ENCODE measurements around the gene SLC8A1. TPM values are rescaled to one million over a fixed set of nuclear protein-coding genes. Genes with fewer than 3 reads are reported as not detected.

Gene SLC8A1
- 6.0 TPM for total RNA-seq

GRCh38 chr2:40451918-40452605 is at the start of gene SLC8A1:
SLC8A1 (minus strand) TSS chr2:40452090.
- DNase-seq (ENCODE audit: low spot score) (no peak), ATAC-seq (peak; percentile 60)

- ATAC-seq (no peak), DNase-seq (ENCODE audit: low spot score) (no peak)
These were observed 47.5 kb upstream of the SLC8A1 start for GRCh38 chr2:40499437-40499836.

- ATAC-seq = no peak
- no peak for DNase-seq (ENCODE audit: low spot score)
These were observed 45.5 kb upstream of the SLC8A1 start for GRCh38 chr2:40497251-40497859.

- no peak for ATAC-seq
These were observed 37.7 kb upstream of the SLC8A1 start for GRCh38 chr2:40489678-40489960.

GRCh38 chr2:40488927-40489677 is 37.2 kb upstream of the SLC8A1 start:
- DNase-seq (ENCODE audit: low spot score) (no peak), ATAC-seq (peak; percentile 80)

More at GRCh38 chr2:40489678-40489960, 37.7 kb upstream of the SLC8A1 start:
- no peak for DNase-seq (ENCODE audit: low spot score)

GRCh38 chr2:40488101-40488601 is 36.3 kb upstream of the SLC8A1 start:
- no peak for DNase-seq (ENCODE audit: low spot score)
- peak; percentile 27 for ATAC-seq

- no peak for DNase-seq (ENCODE audit: low spot score)
- ATAC-seq = peak; percentile 23
These were observed 35.7 kb upstream of the SLC8A1 start for GRCh38 chr2:40487602-40488001.

- DNase-seq (ENCODE audit: low spot score) (no peak), ATAC-seq (no peak)
These were observed 34.0 kb upstream of the SLC8A1 start for GRCh38 chr2:40485854-40486253.

GRCh38 chr2:40485318-40485717 is 33.4 kb upstream of the SLC8A1 start:
- ATAC-seq = no peak

GRCh38 chr2:40483549-40484243 is 31.8 kb upstream of the SLC8A1 start:
- ATAC-seq = no peak

More at GRCh38 chr2:40485318-40485717, 33.4 kb upstream of the SLC8A1 start:
- no peak for DNase-seq (ENCODE audit: low spot score)

GRCh38 chr2:40480596-40480995 is 28.7 kb upstream of the SLC8A1 start:
- ATAC-seq = no peak
- no peak for DNase-seq (ENCODE audit: low spot score)

More at GRCh38 chr2:40483549-40484243, 31.8 kb upstream of the SLC8A1 start:
- no peak for DNase-seq (ENCODE audit: low spot score)

- DNase-seq (ENCODE audit: low spot score) (no peak), ATAC-seq (no peak)
These were observed 28.2 kb upstream of the SLC8A1 start for GRCh38 chr2:40480073-40480472.

- DNase-seq (ENCODE audit: low spot score) (no peak), ATAC-seq (no peak)
These were observed 25.5 kb upstream of the SLC8A1 start for GRCh38 chr2:40477361-40477760.

GRCh38 chr2:40476436-40476835 is 24.5 kb upstream of the SLC8A1 start:
- ATAC-seq (no peak), DNase-seq (ENCODE audit: low spot score) (no peak)

GRCh38 chr2:40474306-40474705 is 22.4 kb upstream of the SLC8A1 start:
- no peak for ATAC-seq
- DNase-seq (ENCODE audit: low spot score) = no peak

- ATAC-seq (no peak), DNase-seq (ENCODE audit: low spot score) (no peak)
These were observed 20.0 kb upstream of the SLC8A1 start for GRCh38 chr2:40471866-40472265.

GRCh38 chr2:40470822-40471813 is 19.2 kb upstream of the SLC8A1 start:
- ATAC-seq (no peak), DNase-seq (ENCODE audit: low spot score) (no peak)

- ATAC-seq (no peak), DNase-seq (ENCODE audit: low spot score) (no peak)
These were observed 15.2 kb upstream of the SLC8A1 start for GRCh38 chr2:40466935-40467572.

- DNase-seq (ENCODE audit: low spot score) (no peak), ATAC-seq (no peak)
These were observed 14.5 kb upstream of the SLC8A1 start for GRCh38 chr2:40466332-40466906.
